Astrocyte (in vitro differentiated cells and primary cell): ENCODE measurements around the gene KLHL15.
"Not testable (repeated sequence)": the region's sequence is repeated elsewhere in the genome, so short reads cannot be mapped to it uniquely, and the experiment has no call there.

ENCODE experiments used
- CTCF ChIP-seq: IDR thresholded peaks from 2 replicates; pipeline ENCODE4 v1.5.1; 2011; ENCODE audit warnings: low read depth, mild to moderate bottlenecking, inconsistent platforms, low read length, moderate library complexity; ENCODE audit not compliant: insufficient read depth
- EZH2 ChIP-seq: IDR thresholded peaks from 2 replicates; pipeline ENCODE4 v1.6.1; 2012; ENCODE audit warnings: mild to moderate bottlenecking, low read length, inconsistent platforms; ENCODE audit not compliant: insufficient read depth

- not testable (repeated sequence) for TF ChIP-seq CTCF, EZH2
Measured at GRCh38 chrX:24046060-24046459, 19.1 kb upstream of the KLHL15 start.
